GM19023 (cell line): ENCODE data around the gene ARHGAP11B.
"Not testable (repeated sequence)": the region's sequence is repeated elsewhere in the genome, so short reads cannot be mapped to it uniquely, and the experiment has no call there.

Experiments used
- ATAC-seq: cut with Tn5 transposase; IDR thresholded peaks from one replicate; pipeline ENCODE4 v1.9.1; 2021; ENCODE audit warnings: mild to moderate bottlenecking, moderate library complexity; ENCODE audit not compliant: unreplicated experiment

Gene ARHGAP11B

GRCh38 chr15:30625436-30626193, at the start of gene ARHGAP11B:
ARHGAP11B (plus strand) TSS chr15:30626128.
- peak; percentile 91 for ATAC-seq

GRCh38 chr15:30579394-30579970, 46.4 kb upstream of the ARHGAP11B start:
- ATAC-seq: not testable (repeated sequence)

GRCh38 chr15:30580716-30581115, 45.2 kb upstream of the ARHGAP11B start:
- not testable (repeated sequence) for ATAC-seq

- ATAC-seq: not testable (repeated sequence)
Measured at GRCh38 chr15:30598953-30599352, 27.0 kb upstream of the ARHGAP11B start.

- not testable (repeated sequence) for ATAC-seq
Measured at GRCh38 chr15:30603796-30604195, 22.1 kb upstream of the ARHGAP11B start, which contains the start of gene GOLGA8H. GOLGA8H (plus strand) TSS chr15:30604028; CDS start chr15:30604126, 98 bp downstream.

- ATAC-seq: not testable (repeated sequence)
Measured at GRCh38 chr15:30612271-30612670, 13.7 kb upstream of the ARHGAP11B start.

GRCh38 chr15:30621342-30621741, 4.6 kb upstream of the ARHGAP11B start:
- not testable (repeated sequence) for ATAC-seq

GRCh38 chr15:30626194-30626565, 252 bp downstream of the ARHGAP11B start:
- peak; percentile 43 for ATAC-seq

GRCh38 chr15:30626632-30627031, 704 bp downstream of the ARHGAP11B start:
- ATAC-seq: peak; percentile 1

GRCh38 chr15:30650012-30650929, 24.3 kb downstream of the ARHGAP11B start:
- ATAC-seq: peak; percentile 95

GRCh38 chr15:30661154-30661553, 35.2 kb downstream of the ARHGAP11B start:
- not testable (repeated sequence) for ATAC-seq

GRCh38 chr15:30669621-30670020, 43.7 kb downstream of the ARHGAP11B start:
- not testable (repeated sequence) for ATAC-seq

- no peak for ATAC-seq
Measured at GRCh38 chr15:30670056-30670455, 44.1 kb downstream of the ARHGAP11B start.

- no peak for ATAC-seq
Measured at GRCh38 chr15:30671309-30671708, 45.4 kb downstream of the ARHGAP11B start.

- ATAC-seq: no peak
Measured at GRCh38 chr15:30675126-30675525, 49.2 kb downstream of the ARHGAP11B start.

- not testable (repeated sequence) for ATAC-seq
Measured at GRCh38 chr15:30675891-30676290, 50.0 kb downstream of the ARHGAP11B start.

- not testable (repeated sequence) for ATAC-seq
Measured at GRCh38 chr15:30680997-30681396, 55.1 kb downstream of the ARHGAP11B start.

- not testable (repeated sequence) for ATAC-seq
Measured at GRCh38 chr15:30685709-30686285, 59.9 kb downstream of the ARHGAP11B start.

GRCh38 chr15:30686651-30687050, 60.7 kb downstream of the ARHGAP11B start:
- ATAC-seq: not testable (repeated sequence)
